ENCODE measurements around the gene VPS52. TPM values are rescaled to one million over a fixed set of nuclear protein-coding genes. Genes with fewer than 3 reads are reported as not detected.

The VPS52 gene
- total RNA-seq, 6 donors from 2014 or later, result 30.1 to 170 (median 45.8) TPM

DNA sequence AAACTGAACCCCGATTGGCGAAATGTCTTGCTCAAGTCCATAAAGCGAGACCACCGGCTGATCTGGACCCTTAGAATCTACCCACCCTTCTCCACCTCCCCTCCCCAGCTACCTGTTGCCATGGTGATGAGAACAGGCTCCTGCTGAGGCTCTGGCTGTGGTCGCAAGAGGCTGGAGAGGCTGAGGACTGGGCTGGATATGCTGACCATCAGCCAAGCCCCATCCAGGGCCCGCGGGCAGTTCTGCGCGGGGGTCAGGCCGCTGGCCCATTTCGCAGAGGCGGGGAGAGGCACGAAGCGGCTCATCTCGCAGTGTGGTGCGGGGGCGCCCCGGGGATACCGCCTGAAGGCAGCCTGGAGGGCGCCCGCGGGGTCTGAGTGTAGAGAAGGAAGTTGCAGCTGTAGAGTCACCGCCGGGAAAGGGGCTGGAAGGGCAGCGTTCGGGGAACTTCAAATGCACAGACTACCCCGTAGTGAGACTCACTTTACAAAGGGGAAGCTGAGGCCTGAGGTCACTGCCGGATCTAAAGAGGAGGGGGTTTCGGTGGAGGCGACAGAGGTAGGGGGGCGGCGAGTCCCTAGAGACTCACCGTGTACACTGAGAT lies 41.5 kb upstream of the VPS52 start:
- Histone ChIP-seq H3K4me3 (peak overlapping the region; percentile 71 to 85 (median 81)), H3K27me3 (no peaks in the 10 kb centered on the region), H3K27ac (peak overlapping the region; percentile 94 to 99 (median 98)), H3K36me3 (peaks cover 0 to 34% (median 14%) of the 10 kb centered on the region in 4 donors), H3K4me1 (peaks cover 38 to 59% (median 45%) of the 10 kb centered on the region in 4 donors), H3K9me3 (no peaks in the 10 kb centered on the region)
- DNase-seq (peak; percentile 77 to 89), ATAC-seq (ENCODE audit: low FRiP score in 2 of 2) (peak; percentile 2 to 33)
- 0 to 1% methylated on average over 26 to 32 of the region's 33 CpGs for WGBS, 2 donors
- TF ChIP-seq POLR2A (IDR thresholded peaks at IDR 0.05), result no peak
- no peak for TF ChIP-seq EP300 (IDR thresholded peaks at IDR 0.05)
- TF ChIP-seq, protein P1, sequence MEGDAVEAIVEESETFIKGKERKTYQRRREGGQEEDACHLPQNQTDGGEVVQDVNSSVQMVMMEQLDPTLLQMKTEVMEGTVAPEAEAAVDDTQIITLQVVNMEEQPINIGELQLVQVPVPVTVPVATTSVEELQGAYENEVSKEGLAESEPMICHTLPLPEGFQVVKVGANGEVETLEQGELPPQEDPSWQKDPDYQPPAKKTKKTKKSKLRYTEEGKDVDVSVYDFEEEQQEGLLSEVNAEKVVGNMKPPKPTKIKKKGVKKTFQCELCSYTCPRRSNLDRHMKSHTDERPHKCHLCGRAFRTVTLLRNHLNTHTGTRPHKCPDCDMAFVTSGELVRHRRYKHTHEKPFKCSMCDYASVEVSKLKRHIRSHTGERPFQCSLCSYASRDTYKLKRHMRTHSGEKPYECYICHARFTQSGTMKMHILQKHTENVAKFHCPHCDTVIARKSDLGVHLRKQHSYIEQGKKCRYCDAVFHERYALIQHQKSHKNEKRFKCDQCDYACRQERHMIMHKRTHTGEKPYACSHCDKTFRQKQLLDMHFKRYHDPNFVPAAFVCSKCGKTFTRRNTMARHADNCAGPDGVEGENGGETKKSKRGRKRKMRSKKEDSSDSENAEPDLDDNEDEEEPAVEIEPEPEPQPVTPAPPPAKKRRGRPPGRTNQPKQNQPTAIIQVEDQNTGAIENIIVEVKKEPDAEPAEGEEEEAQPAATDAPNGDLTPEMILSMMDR (IDR thresholded peaks at IDR 0.05), result peak in 1 of 6 experiments; percentile 1
- TF ChIP-seq POLR2AphosphoS5 (IDR thresholded peaks at IDR 0.05), result peak in 1 of 2 donors; percentile 26

- H3K27ac ChIP-seq, result peak overlapping the region; percentile 94 to 99 (median 98)
- 7 to 12% methylated on average over 28 to 29 of the region's 29 CpGs for WGBS, 2 donors
- H3K4me3 ChIP-seq, result peak overlapping the region; percentile 71 to 85 (median 81)
- peaks cover 38 to 57% (median 44%) of the 10 kb centered on the region in 4 donors for H3K4me1 ChIP-seq
- DNase-seq (peak; percentile 77 to 96), ATAC-seq (ENCODE audit: low FRiP score in 2 of 2) (peak; percentile 14 to 56)
- H3K36me3 ChIP-seq, result peaks cover 0 to 37% (median 14%) of the 10 kb centered on the region in 4 donors
- H3K9me3 ChIP-seq, result no peaks in the 10 kb centered on the region
- H3K27me3 ChIP-seq, result no peaks in the 10 kb centered on the region
- TF ChIP-seq, protein P1 (IDR thresholded peaks at IDR 0.05), result peak in 1 of 6 experiments; percentile 3
- TF ChIP-seq POLR2AphosphoS5 (IDR thresholded peaks at IDR 0.05) (peak; percentile 4 to 12), EP300 (IDR thresholded peaks at IDR 0.05) (no peak)
Observed at GRCh38 chr6:33312361-33313104, 40.9 kb upstream of the VPS52 start.

- no peak for DNase-seq
- no peak overlapping the region for H3K27ac ChIP-seq
- WGBS, 2 donors, result 83 to 84% methylated on average over 4 of the region's 4 CpGs
- no peaks in the 10 kb centered on the region for H3K27me3 ChIP-seq
- no peak overlapping the region for H3K4me3 ChIP-seq
- peaks cover 7 to 40% (median 11%) of the 10 kb centered on the region in 4 donors for H3K4me1 ChIP-seq
- peaks cover 9 to 73% (median 47%) of the 10 kb centered on the region in 4 donors for H3K36me3 ChIP-seq
- ATAC-seq (ENCODE audit: low FRiP score in 2 of 2), result no peak
- no peak for TF ChIP-seq EP300 (IDR thresholded peaks at IDR 0.05)
- no peak for TF ChIP-seq POLR2AphosphoS5 (IDR thresholded peaks at IDR 0.05)
- no peak for TF ChIP-seq POLR2A (IDR thresholded peaks at IDR 0.05)
- TF ChIP-seq, protein P1 (IDR thresholded peaks at IDR 0.05), result no peak
- H3K9me3 ChIP-seq, result no peaks in the 10 kb centered on the region
Observed at GRCh38 chr6:33306356-33306755, 34.7 kb upstream of the VPS52 start.

GRCh38 chr6:33305052-33305451 lies 33.4 kb upstream of the VPS52 start:
- 87 to 92% methylated on average over 8 of the region's 8 CpGs for WGBS, 2 donors
- H3K27ac ChIP-seq, result no peak overlapping the region
- no peak overlapping the region for H3K4me3 ChIP-seq
- TF ChIP-seq, protein P1 (IDR thresholded peaks at IDR 0.05), result no peak
- TF ChIP-seq POLR2AphosphoS5 (IDR thresholded peaks at IDR 0.05) (no peak), POLR2A (IDR thresholded peaks at IDR 0.05) (no peak), EP300 (IDR thresholded peaks at IDR 0.05) (no peak)
- DNase-seq (no peak), ATAC-seq (ENCODE audit: low FRiP score in 2 of 2) (no peak)
- peaks cover 9 to 60% (median 40%) of the 10 kb centered on the region in 4 donors for H3K36me3 ChIP-seq
- peaks cover 12 to 43% (median 14%) of the 10 kb centered on the region in 4 donors for H3K4me1 ChIP-seq
- no peaks in the 10 kb centered on the region for H3K9me3 ChIP-seq
- no peaks in the 10 kb centered on the region for H3K27me3 ChIP-seq
